IMR-90 (cell line): Measurements from ENCODE around the gene KRT72.

Experiments
- BHLHE40 ChIP-seq: fragments of 150-350 bp; IDR thresholded peaks from 2 replicates; pipeline ENCODE4 v1.6.1; 2016; ENCODE audit warnings: mild to moderate bottlenecking, low read depth, low read length
- CHD1 ChIP-seq: IDR thresholded peaks from 2 replicates; pipeline ENCODE4 v1.6.1; 2012; ENCODE audit warnings: low read depth, low read length, improper control_type of control experiment
- CTCF ChIP-seq: conservative IDR thresholded peaks from 2 replicates; pipeline ENCODE4 v1.5.1; 2012; ENCODE audit warnings: mild to moderate bottlenecking, low read depth, low read length, improper control_type of control experiment
- MAFK ChIP-seq: IDR thresholded peaks from 2 replicates; pipeline ENCODE4 v1.6.1; 2012; ENCODE audit warnings: low read depth, low read length, improper control_type of control experiment
- MXI1 ChIP-seq: IDR thresholded peaks from 2 replicates; pipeline ENCODE4 v1.6.1; 2012; ENCODE audit warnings: low read depth, mild to moderate bottlenecking, low read length, moderate library complexity, borderline replicate concordance
- POLR2A ChIP-seq: IDR thresholded peaks from 2 replicates; pipeline ENCODE4 v1.6.1; 2012; ENCODE audit warnings: mild to moderate bottlenecking, low read depth, low read length
- USF2 ChIP-seq: fragments of 150-350 bp; IDR thresholded peaks from 2 replicates; pipeline ENCODE4 v1.6.1; 2017; ENCODE audit warnings: mild to moderate bottlenecking, antibody characterized with exemption, low read length, low read depth
- TF ChIP-seq, protein P1 (sequence below): fragments of 150-350 bp; IDR thresholded peaks from 2 replicates; pipeline ENCODE4 v1.6.1; 2016; ENCODE audit warnings: low read depth, mild to moderate bottlenecking, low read length, moderate library complexity, borderline replicate concordance

DNA sequence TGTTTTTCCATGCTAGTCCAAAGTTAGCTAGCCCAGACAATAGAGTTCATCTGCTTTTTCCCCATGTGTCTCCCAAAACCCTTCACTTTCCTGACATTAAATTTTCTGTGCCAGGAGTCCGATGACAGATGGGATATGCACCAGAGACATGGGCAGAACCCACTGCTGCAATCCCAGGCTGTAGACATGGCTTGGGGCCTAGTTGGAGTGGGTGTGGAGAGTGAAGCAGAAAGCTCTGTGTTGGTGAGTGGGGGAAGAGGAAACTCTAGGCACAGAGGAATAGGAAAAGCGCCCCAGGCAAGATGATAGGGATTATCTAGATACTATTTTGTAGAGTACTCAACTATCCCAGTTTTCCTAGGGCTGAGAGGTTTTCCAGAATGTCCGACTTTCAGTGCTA, 22.8 kb downstream of the KRT72 start:
- TF ChIP-seq CTCF (no peak), CHD1 (no peak), USF2 (no peak), MAFK (no peak), POLR2A (no peak), MXI1 (no peak), BHLHE40 (no peak)
- TF ChIP-seq, protein P1, sequence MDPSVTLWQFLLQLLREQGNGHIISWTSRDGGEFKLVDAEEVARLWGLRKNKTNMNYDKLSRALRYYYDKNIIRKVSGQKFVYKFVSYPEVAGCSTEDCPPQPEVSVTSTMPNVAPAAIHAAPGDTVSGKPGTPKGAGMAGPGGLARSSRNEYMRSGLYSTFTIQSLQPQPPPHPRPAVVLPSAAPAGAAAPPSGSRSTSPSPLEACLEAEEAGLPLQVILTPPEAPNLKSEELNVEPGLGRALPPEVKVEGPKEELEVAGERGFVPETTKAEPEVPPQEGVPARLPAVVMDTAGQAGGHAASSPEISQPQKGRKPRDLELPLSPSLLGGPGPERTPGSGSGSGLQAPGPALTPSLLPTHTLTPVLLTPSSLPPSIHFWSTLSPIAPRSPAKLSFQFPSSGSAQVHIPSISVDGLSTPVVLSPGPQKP, result no peak
